Thyroid gland (tissue), 4 donors: Measurements from ENCODE around the gene HLA-A. TPM values are rescaled to one million over a fixed set of nuclear protein-coding genes. Genes with fewer than 3 reads are reported as not detected.
"Not testable (repeated sequence)": the region's sequence is repeated elsewhere in the genome, so short reads cannot be mapped to it uniquely, and the experiment has no call there.

ENCODE experiments used
- DNase-seq, 2 donors: peaks; one replicate each; pipeline ENCODE4 v3.0.0-alpha.2; 2019
- H3K27ac ChIP-seq, 3 donors: fragments of 200-600 bp; sonication (generic); 1 replicate in 2 of 3; 2 replicates in 1 of 3; pipeline ENCODE4 v1.5.1; 2016 to 2019; ENCODE audit warnings: mild to moderate bottlenecking in 1 of 3, moderate library complexity in 1 of 3
- H3K27me3 ChIP-seq: fragments of 200-600 bp; sonication (generic); one replicate; pipeline ENCODE4 v1.5.1; 2019
- H3K36me3 ChIP-seq, 2 donors: fragments of 200-600 bp; sonication (generic); one replicate each; pipeline ENCODE4 v1.5.1; 2016 to 2019
- H3K4me1 ChIP-seq, 2 donors: fragments of 200-600 bp; sonication (generic); one replicate each; pipeline ENCODE4 v1.5.1; 2017 to 2019
- H3K4me3 ChIP-seq, 3 donors: fragments of 200-600 bp; sonication (generic); replicated peaks in 1 of 3; 1 replicate in 2 of 3; 2 replicates in 1 of 3; pipeline ENCODE4 v1.5.1; 2016; ENCODE audit warnings: mild to moderate bottlenecking in 1 of 3
- H3K9me3 ChIP-seq: fragments of 200-600 bp; sonication (generic); one replicate; pipeline ENCODE4 v1.5.1; 2017
- POLR2A ChIP-seq, 2 donors: fragments of 450-650 bp; IDR thresholded peaks; one replicate each; pipeline ENCODE4 v1.6.1; 2017; ENCODE audit warnings: antibody characterized with exemption in 2 of 2, mild to moderate bottlenecking in 2 of 2, moderate library complexity in 1 of 2
- WGBS, 2 donors: methylation state at CpG; one replicate each; pipeline ENCODE4 v1.1.5; 2017; 5-methylcytosine and 5-hydroxymethylcytosine counted together
- intact Hi-C: fragments of 100-400 bp; cut with DNase I; formaldehyde crosslinking; loops from one replicate; pipeline ENCODE4 v1.15.1; 2023
- total RNA-seq, 4 donors: library from RNA; depleted of rRNA; stranded (reverse); fragments of >200 nt; gene quantifications; one replicate each; pipeline ENCODE4 v1.2.3, GENCODE V29; 2016
- TF ChIP-seq, protein P1 (sequence below), 6 experiments: fragments of 200-600 bp in 3 of 6; fragments of 450-650 bp in 3 of 6; sonication (generic) in 3 of 6; IDR thresholded peaks; one replicate each; pipeline ENCODE4 v1.5.1; 2016 to 2019; ENCODE audit warnings: antibody characterized with exemption in 6 of 6, mild to moderate bottlenecking in 2 of 6, inconsistent platforms in 1 of 6, moderate library complexity in 1 of 6

HLA-A gene
- total RNA-seq, 4 donors from 2014 or later, result 398 to 842 (median 578) TPM

DNA sequence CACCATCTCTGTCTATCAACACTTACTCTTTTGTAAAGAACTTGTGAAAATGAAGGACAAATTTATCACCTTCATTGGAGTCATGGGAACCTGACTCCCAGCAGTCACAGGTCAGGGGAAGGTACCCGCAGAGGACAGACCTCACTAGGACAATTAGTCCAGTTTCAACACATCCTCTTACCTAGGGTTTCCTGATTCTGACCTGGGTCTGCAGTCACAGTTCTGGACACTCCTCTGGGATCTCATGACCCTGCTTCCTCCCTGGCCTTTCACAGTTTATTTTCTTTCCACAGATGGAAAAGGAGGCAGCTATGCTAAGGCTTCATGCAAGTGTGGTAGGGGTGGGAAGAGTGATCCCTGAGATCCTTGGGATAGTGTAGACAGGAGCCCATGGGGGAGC is 15.7 kb downstream of the HLA-A start:
- intact Hi-C loops, result no loop called here
- Histone ChIP-seq H3K27me3 (no peaks in the 10 kb centered on the region), H3K9me3 (no peaks in the 10 kb centered on the region), H3K27ac (no peak overlapping the region), H3K4me1 (peaks cover 0 to 3% of the 10 kb centered on the region in 2 donors), H3K36me3 (no peaks in the 10 kb centered on the region), H3K4me3 (no peak overlapping the region)
- TF ChIP-seq, protein P1, sequence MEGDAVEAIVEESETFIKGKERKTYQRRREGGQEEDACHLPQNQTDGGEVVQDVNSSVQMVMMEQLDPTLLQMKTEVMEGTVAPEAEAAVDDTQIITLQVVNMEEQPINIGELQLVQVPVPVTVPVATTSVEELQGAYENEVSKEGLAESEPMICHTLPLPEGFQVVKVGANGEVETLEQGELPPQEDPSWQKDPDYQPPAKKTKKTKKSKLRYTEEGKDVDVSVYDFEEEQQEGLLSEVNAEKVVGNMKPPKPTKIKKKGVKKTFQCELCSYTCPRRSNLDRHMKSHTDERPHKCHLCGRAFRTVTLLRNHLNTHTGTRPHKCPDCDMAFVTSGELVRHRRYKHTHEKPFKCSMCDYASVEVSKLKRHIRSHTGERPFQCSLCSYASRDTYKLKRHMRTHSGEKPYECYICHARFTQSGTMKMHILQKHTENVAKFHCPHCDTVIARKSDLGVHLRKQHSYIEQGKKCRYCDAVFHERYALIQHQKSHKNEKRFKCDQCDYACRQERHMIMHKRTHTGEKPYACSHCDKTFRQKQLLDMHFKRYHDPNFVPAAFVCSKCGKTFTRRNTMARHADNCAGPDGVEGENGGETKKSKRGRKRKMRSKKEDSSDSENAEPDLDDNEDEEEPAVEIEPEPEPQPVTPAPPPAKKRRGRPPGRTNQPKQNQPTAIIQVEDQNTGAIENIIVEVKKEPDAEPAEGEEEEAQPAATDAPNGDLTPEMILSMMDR (IDR thresholded peaks at IDR 0.05), result no peak
- no peak for TF ChIP-seq POLR2A (IDR thresholded peaks at IDR 0.05)
- 78 to 94% methylated on average over 1 of the region's 1 CpG for WGBS, 2 donors
- DNase-seq, result no peak

DNA sequence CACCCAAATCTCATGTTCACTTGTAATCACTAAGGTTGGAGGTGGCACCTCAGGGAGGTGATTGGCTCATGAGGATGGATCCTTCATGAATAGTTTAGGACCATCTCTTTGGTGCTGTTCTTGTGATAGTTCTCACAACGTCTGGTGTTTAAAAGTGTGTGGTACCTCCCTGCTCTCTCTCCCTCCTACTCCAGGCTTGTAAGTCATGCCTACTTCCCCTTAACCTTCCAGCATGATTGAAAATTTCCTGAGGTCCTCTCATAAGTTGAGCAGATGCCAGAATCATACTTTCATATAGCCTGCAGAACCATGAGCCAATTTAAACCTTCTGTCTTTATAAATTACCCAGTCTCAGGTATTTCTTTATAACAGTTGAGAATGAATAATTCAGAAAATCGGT is 16.6 kb downstream of the HLA-A start:
- Histone ChIP-seq H3K36me3 (no peaks in the 10 kb centered on the region), H3K9me3 (no peaks in the 10 kb centered on the region), H3K4me3 (no peak overlapping the region), H3K4me1 (no peaks in the 10 kb centered on the region), H3K27ac (no peak overlapping the region), H3K27me3 (no peaks in the 10 kb centered on the region)
- TF ChIP-seq POLR2A (IDR thresholded peaks at IDR 0.05), result no peak
- TF ChIP-seq, protein P1 (IDR thresholded peaks at IDR 0.05), result no peak
- no peak for DNase-seq
- WGBS, 2 donors, result 58 to 95% methylated on average over 2 of the region's 2 CpGs
- intact Hi-C loops, result no loop called here

DNA sequence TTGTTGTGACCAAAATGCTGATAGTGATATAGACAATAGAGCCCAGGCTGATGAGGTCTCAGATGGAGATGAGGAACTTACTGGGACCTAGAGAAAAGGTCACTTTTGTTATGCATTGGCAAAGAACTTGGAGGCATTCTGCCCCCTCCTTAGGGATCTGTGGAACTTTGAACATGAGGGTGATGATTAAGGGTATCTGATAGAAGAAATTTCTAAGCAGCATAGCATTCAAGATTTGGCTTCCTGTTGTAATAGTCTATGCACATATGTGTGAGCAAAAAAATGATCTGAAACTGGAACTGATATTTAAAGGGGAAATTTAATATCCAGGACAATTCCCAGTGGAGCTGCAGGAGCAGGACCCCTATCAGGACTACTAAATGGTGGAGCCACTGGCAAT is 17.1 kb downstream of the HLA-A start:
- Histone ChIP-seq H3K27me3 (no peaks in the 10 kb centered on the region), H3K36me3 (no peaks in the 10 kb centered on the region), H3K9me3 (no peaks in the 10 kb centered on the region), H3K4me1 (peaks cover 2 to 4% of the 10 kb centered on the region in 2 donors), H3K4me3 (no peak overlapping the region), H3K27ac (no peak overlapping the region)
- no peak for DNase-seq
- intact Hi-C loops, result no loop called here
- TF ChIP-seq POLR2A (IDR thresholded peaks at IDR 0.05), result no peak
- TF ChIP-seq, protein P1 (IDR thresholded peaks at IDR 0.05), result no peak

DNA sequence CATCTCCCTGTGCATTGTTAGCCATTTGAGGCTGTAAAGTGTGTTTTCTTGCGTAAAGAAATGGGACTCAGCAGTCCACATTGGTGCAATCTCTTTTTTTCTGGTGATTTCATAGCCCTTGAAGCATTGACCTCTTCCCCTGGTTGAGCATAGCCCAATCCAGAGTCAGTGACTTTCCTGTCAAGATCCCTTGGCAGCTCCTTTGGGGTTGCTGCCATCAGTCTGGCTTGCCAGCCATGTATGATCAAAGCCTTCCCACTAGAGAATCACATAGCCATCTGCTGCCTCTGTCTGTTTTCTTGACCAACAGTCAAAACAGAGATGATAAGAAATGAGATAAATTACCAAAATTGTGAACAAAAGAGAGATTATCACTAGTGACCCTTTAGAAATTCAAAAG is 19.6 kb downstream of the HLA-A start:
- Histone ChIP-seq H3K9me3 (no peaks in the 10 kb centered on the region), H3K4me1 (peaks cover 25 to 26% of the 10 kb centered on the region in 2 donors), H3K36me3 (no peaks in the 10 kb centered on the region), H3K4me3 (no peak overlapping the region), H3K27me3 (no peaks in the 10 kb centered on the region), H3K27ac (no peak overlapping the region)
- WGBS, 2 donors, result 97 to 100% methylated on average over 1 of the region's 1 CpG
- intact Hi-C loops, result no loop called here
- TF ChIP-seq, protein P1 (IDR thresholded peaks at IDR 0.05), result no peak
- TF ChIP-seq POLR2A (IDR thresholded peaks at IDR 0.05), result no peak
- DNase-seq, result no peak

DNA sequence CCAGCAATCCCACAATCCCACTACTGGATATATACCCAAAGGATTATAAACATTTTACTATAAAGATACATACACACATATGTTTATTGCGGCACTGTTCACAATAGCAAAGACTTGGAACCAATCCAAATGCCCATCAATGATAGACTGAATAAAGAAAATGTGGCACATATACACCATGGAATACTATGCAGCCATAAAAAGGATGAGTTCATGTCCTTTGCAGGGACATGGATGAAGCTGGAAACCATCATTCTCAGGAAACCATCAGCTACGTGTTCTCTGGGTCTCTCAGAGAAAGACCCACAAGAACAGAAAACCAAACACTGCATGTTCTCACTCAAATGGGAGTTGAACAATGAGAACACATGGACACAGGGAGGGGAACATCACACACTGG is 21.4 kb downstream of the HLA-A start:
- H3K27me3 ChIP-seq, H3K9me3 ChIP-seq, intact Hi-C loops, H3K36me3 ChIP-seq, H3K4me3 ChIP-seq, DNase-seq: not testable (repeated sequence)
- Histone ChIP-seq H3K27ac (peak overlapping the region in 1 of 3 donors; percentile 87), H3K4me1 (peaks cover 36 to 41% of the 10 kb centered on the region in 2 donors)
- WGBS, 2 donors, result 66 to 100% methylated on average over 2 of the region's 2 CpGs

DNA sequence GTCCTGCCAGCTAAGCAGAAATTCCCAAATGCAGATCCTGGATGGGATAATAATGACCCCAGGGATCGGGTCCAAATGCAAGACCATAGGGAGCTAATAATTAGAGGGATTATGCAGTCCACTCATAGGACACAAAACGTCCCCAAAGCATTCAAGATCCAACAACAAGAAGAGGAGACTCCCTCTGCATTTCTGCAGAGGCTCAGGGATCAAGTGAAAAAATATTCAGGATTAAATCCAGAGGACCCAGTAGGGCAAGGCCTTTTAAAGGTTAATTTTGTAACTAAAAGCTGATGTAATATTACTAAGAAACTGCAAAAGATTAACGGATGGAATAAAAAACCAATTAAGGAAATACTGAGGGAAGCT is 22.2 kb downstream of the HLA-A start:
- 21 to 31% methylated on average over 3 of the region's 3 CpGs for WGBS, 2 donors
- intact Hi-C loops, result no loop called here
- Histone ChIP-seq H3K36me3 (no peaks in the 10 kb centered on the region), H3K27me3 (no peaks in the 10 kb centered on the region), H3K9me3 (no peaks in the 10 kb centered on the region), H3K4me3 (peak overlapping the region in 1 of 3 donors; percentile 13), H3K4me1 (peaks cover 36 to 41% of the 10 kb centered on the region in 2 donors), H3K27ac (peak overlapping the region; percentile 87 to 95 (median 92))
- TF ChIP-seq, protein P1 (IDR thresholded peaks at IDR 0.05), result no peak
- TF ChIP-seq POLR2A (IDR thresholded peaks at IDR 0.05), result no peak
- DNase-seq, result no peak
